GM23248 (cell line): ENCODE data around the gene MYO1D.

Source experiments
- EZH2 ChIP-seq: fragments of 200-600 bp; sonication (generic); IDR thresholded peaks from 2 replicates; pipeline ENCODE4 v1.6.1; 2018; ENCODE audit warnings: antibody characterized with exemption, mild to moderate bottlenecking; ENCODE audit not compliant: insufficient read depth, poor library complexity, severe bottlenecking
- EZH2phosphoT487 ChIP-seq: fragments of 200-600 bp; sonication (generic); IDR thresholded peaks from 2 replicates; pipeline ENCODE4 v1.6.1; 2018; ENCODE audit warnings: antibody characterized with exemption, moderate library complexity, mild to moderate bottlenecking, low read depth; ENCODE audit not compliant: insufficient read depth

GRCh38 chr17:32863559-32863958, 13.4 kb downstream of the MYO1D start:
- TF ChIP-seq EZH2phosphoT487 (no peak), EZH2 (no peak)
